MM.1S (cell line): ENCODE results near the gene PLA2G3.

Experiments used
- DNase-seq: peaks from one replicate; pipeline ENCODE4 v3.0.0-alpha.2; 2015
- H2AFZ ChIP-seq: fragments of 300-600 bp; sonication (generic); 2 replicates; pipeline ENCODE4 v1.6.0; 2016; ENCODE audit warnings: antibody characterized with exemption, low read length
- H3F3A ChIP-seq: fragments of 300-600 bp; sonication (generic); 2 replicates; pipeline ENCODE4 v1.6.1; 2016; ENCODE audit warnings: mild to moderate bottlenecking, antibody characterized with exemption, low read length, moderate library complexity, mixed read lengths; ENCODE audit not compliant: insufficient read depth
- H3K27ac ChIP-seq: fragments of 300-600 bp; sonication (generic); 2 replicates; pipeline ENCODE4 v1.5.1; 2016; ENCODE audit warnings: mild to moderate bottlenecking, low read length
- H3K27me3 ChIP-seq: fragments of 300-600 bp; sonication (generic); replicated peaks from 2 replicates; pipeline ENCODE4 v1.6.0; 2016; ENCODE audit warnings: low read length; ENCODE audit not compliant: insufficient read depth
- H3K36me3 ChIP-seq: fragments of 300-600 bp; sonication (generic); replicated peaks from 2 replicates; pipeline ENCODE4 v1.6.1; 2016; ENCODE audit warnings: mild to moderate bottlenecking, low read length, mixed read lengths; ENCODE audit not compliant: insufficient read depth
- H3K4me1 ChIP-seq: fragments of 300-600 bp; sonication (generic); 2 replicates; pipeline ENCODE4 v1.6.1; 2016; ENCODE audit warnings: low read length, mixed read lengths
- H3K4me2 ChIP-seq: fragments of 300-600 bp; sonication (generic); 2 replicates; pipeline ENCODE4 v1.6.0; 2016; ENCODE audit warnings: low read depth, low read length
- H3K4me3 ChIP-seq: fragments of 300-600 bp; sonication (generic); 2 replicates; pipeline ENCODE4 v1.5.1; 2016; ENCODE audit warnings: low read length, mixed read lengths
- H3K79me2 ChIP-seq: fragments of 300-600 bp; sonication (generic); 2 replicates; pipeline ENCODE4 v1.6.1; 2016; ENCODE audit warnings: mixed run types, low read length, mixed read lengths
- H3K9ac ChIP-seq: fragments of 300-600 bp; sonication (generic); 2 replicates; pipeline ENCODE4 v1.6.1; 2016; ENCODE audit warnings: low read length, mixed read lengths
- H3K9me2 ChIP-seq: fragments of 300-600 bp; sonication (generic); replicated peaks from 2 replicates; pipeline ENCODE4 v1.6.1; 2016; ENCODE audit warnings: mild to moderate bottlenecking, low read length, mixed read lengths; ENCODE audit not compliant: insufficient read depth
- H3K9me3 ChIP-seq: fragments of 300-600 bp; sonication (generic); replicated peaks from 2 replicates; pipeline ENCODE4 v1.6.1; 2016; ENCODE audit warnings: mild to moderate bottlenecking, low read length, mixed read lengths; ENCODE audit not compliant: insufficient read depth
- H4K20me1 ChIP-seq: fragments of 300-600 bp; sonication (generic); 2 replicates; pipeline ENCODE4 v1.6.1; 2016; ENCODE audit warnings: mild to moderate bottlenecking, low read length, moderate library complexity, mixed read lengths; ENCODE audit not compliant: insufficient read depth
- EZH2 ChIP-seq: fragments of 300-600 bp; sonication (generic); optimal IDR thresholded peaks from 2 replicates; pipeline ENCODE3; 2017; ENCODE audit warnings: low read depth, mild to moderate bottlenecking, antibody characterized with exemption, low read length, mixed read lengths
- EZH2phosphoT487 ChIP-seq: fragments of 300-600 bp; sonication (generic); IDR thresholded peaks from 2 replicates; pipeline ENCODE4 v1.6.1; 2018; ENCODE audit warnings: antibody characterized with exemption, low read length
- TF ChIP-seq, protein P1 (sequence below): fragments of 300-600 bp; sonication (generic); IDR thresholded peaks from 2 replicates; pipeline ENCODE4 v1.5.1; 2016; ENCODE audit warnings: antibody characterized with exemption, low read length, mixed read lengths

Gene PLA2G3

DNA sequence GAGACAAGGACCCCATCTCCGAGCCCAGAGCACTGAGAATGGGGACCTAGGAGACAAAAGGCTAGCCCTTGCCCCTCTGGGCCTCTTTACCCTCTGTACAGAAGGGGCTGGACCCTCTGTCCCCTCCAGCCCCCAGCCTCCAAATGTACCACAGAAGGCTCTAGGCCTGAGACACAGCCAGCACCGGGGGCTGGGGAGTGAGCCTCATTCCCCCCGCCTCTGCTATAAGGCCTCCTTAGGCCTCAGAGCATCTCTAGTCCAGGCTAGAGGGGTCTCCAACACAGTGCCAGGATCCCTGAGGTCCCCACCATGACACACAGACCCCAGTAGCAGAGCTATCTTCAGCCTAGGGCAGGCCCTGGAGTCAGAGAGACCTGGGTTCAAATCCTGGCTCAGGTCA, 54.4 kb downstream of the PLA2G3 start:
- peaks cover 28% of the 10 kb centered on the region for H3K79me2 ChIP-seq
- H3K36me3 ChIP-seq = no peaks in the 10 kb centered on the region
- H4K20me1 ChIP-seq = no peaks in the 10 kb centered on the region
- peaks cover 23% of the 10 kb centered on the region for H3K4me1 ChIP-seq
- no peak for DNase-seq
- no peak overlapping the region for H2AFZ ChIP-seq
- H3F3A ChIP-seq = peaks cover 16% of the 10 kb centered on the region; the same call in 1 of the 2 replicates
- H3K27me3 ChIP-seq = no peaks in the 10 kb centered on the region
- TF ChIP-seq EZH2phosphoT487 = no peak
- TF ChIP-seq, protein P1, sequence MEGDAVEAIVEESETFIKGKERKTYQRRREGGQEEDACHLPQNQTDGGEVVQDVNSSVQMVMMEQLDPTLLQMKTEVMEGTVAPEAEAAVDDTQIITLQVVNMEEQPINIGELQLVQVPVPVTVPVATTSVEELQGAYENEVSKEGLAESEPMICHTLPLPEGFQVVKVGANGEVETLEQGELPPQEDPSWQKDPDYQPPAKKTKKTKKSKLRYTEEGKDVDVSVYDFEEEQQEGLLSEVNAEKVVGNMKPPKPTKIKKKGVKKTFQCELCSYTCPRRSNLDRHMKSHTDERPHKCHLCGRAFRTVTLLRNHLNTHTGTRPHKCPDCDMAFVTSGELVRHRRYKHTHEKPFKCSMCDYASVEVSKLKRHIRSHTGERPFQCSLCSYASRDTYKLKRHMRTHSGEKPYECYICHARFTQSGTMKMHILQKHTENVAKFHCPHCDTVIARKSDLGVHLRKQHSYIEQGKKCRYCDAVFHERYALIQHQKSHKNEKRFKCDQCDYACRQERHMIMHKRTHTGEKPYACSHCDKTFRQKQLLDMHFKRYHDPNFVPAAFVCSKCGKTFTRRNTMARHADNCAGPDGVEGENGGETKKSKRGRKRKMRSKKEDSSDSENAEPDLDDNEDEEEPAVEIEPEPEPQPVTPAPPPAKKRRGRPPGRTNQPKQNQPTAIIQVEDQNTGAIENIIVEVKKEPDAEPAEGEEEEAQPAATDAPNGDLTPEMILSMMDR = no peak
- no peak for TF ChIP-seq EZH2
- H3K9ac ChIP-seq = no peak overlapping the region
- no peak overlapping the region for H3K4me3 ChIP-seq
- no peak overlapping the region for H3K27ac ChIP-seq
- H3K4me2 ChIP-seq = peak overlapping the region; percentile 98; the same call in 1 of the 2 replicates
- no peaks in the 10 kb centered on the region for H3K9me3 ChIP-seq
- no peaks in the 10 kb centered on the region for H3K9me2 ChIP-seq

DNA sequence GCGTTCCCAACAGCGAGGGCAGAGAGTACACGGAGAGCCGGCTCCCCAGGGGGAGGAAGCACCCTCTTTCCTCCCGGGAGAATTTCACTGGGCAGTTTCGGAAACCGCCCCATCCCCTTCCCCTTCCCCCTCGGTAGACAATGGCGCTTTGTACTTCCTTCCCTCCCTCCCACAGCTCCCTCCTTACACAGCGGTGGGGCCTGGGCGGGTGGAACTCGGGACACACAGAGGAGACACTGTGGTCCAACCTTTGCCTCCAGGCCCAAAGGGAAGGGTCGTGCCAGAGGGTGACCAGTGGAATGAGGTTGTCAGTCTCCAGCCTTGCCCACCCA, 54.8 kb downstream of the PLA2G3 start:
- Histone ChIP-seq H3K4me1 (peaks cover 24% of the 10 kb centered on the region), H3K27ac (peak overlapping the region; percentile 86; the same call in 1 of the 2 replicates), H3K9me3 (no peaks in the 10 kb centered on the region), H3K79me2 (peaks cover 28% of the 10 kb centered on the region), H3K27me3 (no peaks in the 10 kb centered on the region), H4K20me1 (no peaks in the 10 kb centered on the region), H3F3A (peaks cover 17% of the 10 kb centered on the region; the same call in 1 of the 2 replicates), H3K9ac (peak overlapping the region; percentile 97; the same call in 1 of the 2 replicates), H3K9me2 (no peaks in the 10 kb centered on the region), H2AFZ (peak overlapping the region; percentile 99), H3K4me3 (peak overlapping the region; percentile 96), H3K36me3 (no peaks in the 10 kb centered on the region), H3K4me2 (peak overlapping the region; percentile 98)
- DNase-seq = no peak
- TF ChIP-seq, protein P1 = no peak
- TF ChIP-seq EZH2phosphoT487 = no peak
- TF ChIP-seq EZH2 = no peak

DNA sequence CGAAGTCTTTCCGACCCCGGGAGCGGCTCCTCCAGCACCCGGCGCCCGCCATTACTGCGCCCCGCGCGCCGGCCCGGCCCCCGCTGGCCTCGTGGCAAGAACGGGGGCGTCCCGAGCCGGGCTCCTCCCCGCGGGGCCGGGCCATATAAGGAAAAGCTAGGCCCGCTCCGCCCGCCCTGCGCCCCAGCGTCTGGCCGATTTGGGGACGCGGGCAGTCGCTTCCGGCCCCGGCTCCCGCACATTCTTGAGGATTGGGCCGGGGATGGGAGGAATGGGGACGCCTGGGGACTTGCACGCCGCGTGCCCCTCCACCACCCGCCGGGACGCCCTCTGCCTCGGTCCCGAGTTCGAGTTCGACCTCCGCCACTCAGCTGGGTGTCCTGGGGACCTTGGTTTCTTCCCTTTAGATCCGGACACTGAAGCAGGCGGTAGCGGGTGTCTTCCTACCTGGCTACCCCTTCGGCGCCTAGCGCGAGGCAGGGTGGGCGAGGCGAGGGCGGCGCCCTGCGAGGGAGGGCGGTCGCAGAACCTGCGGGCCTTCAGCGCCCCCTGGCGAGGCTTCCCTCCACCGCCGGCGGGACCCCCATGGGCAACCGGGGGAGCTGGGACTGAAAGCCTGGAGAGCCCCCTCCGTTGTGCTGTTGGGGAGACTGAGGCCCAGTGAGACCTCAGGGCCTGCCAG, 55.4 kb downstream of the PLA2G3 start:
- H3K9me2 ChIP-seq = no peaks in the 10 kb centered on the region
- no peaks in the 10 kb centered on the region for H3K27me3 ChIP-seq
- H3K36me3 ChIP-seq = no peaks in the 10 kb centered on the region
- peaks cover 27% of the 10 kb centered on the region for H3K4me1 ChIP-seq
- H3K27ac ChIP-seq = peak overlapping the region; percentile 86; the same call in 1 of the 2 replicates
- no peaks in the 10 kb centered on the region for H3K9me3 ChIP-seq
- H2AFZ ChIP-seq = peak overlapping the region; percentile 99
- TF ChIP-seq, protein P1 = peak; percentile 90
- no peak for TF ChIP-seq EZH2
- peak; percentile 88 for DNase-seq
- H3F3A ChIP-seq = peaks cover 20% of the 10 kb centered on the region; the same call in 1 of the 2 replicates
- peaks cover 28% of the 10 kb centered on the region for H3K79me2 ChIP-seq
- peak overlapping the region; percentile 98 for H3K4me2 ChIP-seq
- peak overlapping the region; percentile 97 for H3K9ac ChIP-seq
- peak overlapping the region; percentile 96 for H3K4me3 ChIP-seq
- no peaks in the 10 kb centered on the region for H4K20me1 ChIP-seq
